ENCODE data around the gene OVAAL. TPM values are rescaled to one million over a fixed set of nuclear protein-coding genes. Genes with fewer than 3 reads are reported as not detected.

OVAAL gene
- total and polyA plus RNA-seq, 2 of the 8 experiments (the other 6 are each of a cell fraction or from before 2014, with no cell fraction given) = not detected

DNA sequence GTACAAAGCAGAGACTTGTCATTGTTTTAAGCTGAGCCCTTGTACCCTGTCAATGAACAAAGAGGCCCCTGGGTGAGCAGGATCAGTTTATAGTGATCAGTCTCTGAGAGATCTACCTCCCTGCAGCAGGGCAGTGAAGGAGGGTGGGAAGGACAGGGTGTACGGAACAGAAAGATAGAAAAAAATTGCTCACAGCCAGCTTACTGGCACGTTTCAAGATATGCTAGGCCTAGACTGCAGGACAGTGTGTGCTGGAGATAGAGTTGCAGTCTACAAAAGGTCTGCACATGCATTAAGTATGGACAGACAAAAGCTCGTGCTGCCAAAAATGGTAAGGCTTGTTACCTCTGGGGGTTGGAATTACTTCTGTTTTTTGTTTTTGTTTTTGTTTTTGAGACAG is 34.6 kb downstream of the OVAAL start:
- no peak overlapping the region for H3K4me3 ChIP-seq (ENCODE audit: extremely low read depth in 1 of 4, insufficient read depth in 2 of 4, low read depth in 3 of 4, low read length in 4 of 4)
- WGBS, 2 experiments (ENCODE audit: extremely low coverage in 1 of 2, insufficient coverage in 1 of 2, insufficient read length in 1 of 2, insufficient replicate concordance in 2 of 2, low coverage in 1 of 2, low lambda C conversion rate in 2 of 2, missing lambda C conversion rate in 1 of 2) = 76% methylated on average over 3 of the region's 3 CpGs; no CpG with 5 or more reads in 1 of the 2 experiments
- no peaks in the 10 kb centered on the region for H3K27me3 ChIP-seq (replicated peaks in 1 of 4; ENCODE audit: control insufficient read depth in 3 of 4, extremely low read depth in 1 of 4, insufficient read depth in 3 of 4, low read length in 3 of 4)
- no peaks in the 10 kb centered on the region for H4K20me1 ChIP-seq (replicated peaks in 1 of 2; ENCODE audit: control insufficient read depth in 1 of 2, insufficient read depth in 2 of 2, low read length in 2 of 2)
- H3K56ac ChIP-seq (replicated peaks; ENCODE audit: insufficient read length, low read depth, low read length) = no peak overlapping the region
- no peak overlapping the region for H3K4ac ChIP-seq (replicated peaks; ENCODE audit: insufficient read length, low read depth, low read length)
- no peak overlapping the region for H2BK120ac ChIP-seq (replicated peaks; ENCODE audit: low read depth, low read length)
- H3K9ac ChIP-seq (replicated peaks in 1 of 4; ENCODE audit: extremely low read depth in 1 of 4, low read depth in 3 of 4, low read length in 3 of 4) = no peak overlapping the region
- no peak for FAIRE-seq
- POLR2A ChIA-PET (ENCODE audit: partially characterized antibody) = no interaction called here
- H3K79me1 ChIP-seq (ENCODE audit: low read depth, low read length) = no peaks in the 10 kb centered on the region
- no peaks in the 10 kb centered on the region for H3K23me2 ChIP-seq (ENCODE audit: low read depth, low read length)
- H2AK5ac ChIP-seq (ENCODE audit: low read depth, low read length) = no peak overlapping the region
- no peak overlapping the region for H2BK20ac ChIP-seq (ENCODE audit: low read length)
- H3K79me2 ChIP-seq (ENCODE audit: control insufficient read depth in 1 of 2, insufficient read depth in 2 of 2, low read length in 2 of 2) = no peaks in the 10 kb centered on the region
- no peaks in the 10 kb centered on the region for H3K4me1 ChIP-seq (replicated peaks in 1 of 4; ENCODE audit: control insufficient read depth in 3 of 4, insufficient read depth in 4 of 4, low read length in 3 of 4)
- no peak overlapping the region for H3K4me2 ChIP-seq (ENCODE audit: insufficient read depth in 1 of 2, low read depth in 2 of 2, low read length in 2 of 2)
- DNase-seq (ENCODE audit: low read depth in 1 of 2, low spot score in 2 of 2) = no peak
- H3K9me3 ChIP-seq (ENCODE audit: insufficient read depth in 2 of 2, low read depth in 1 of 2, low read length in 1 of 2) = no peaks in the 10 kb centered on the region
- H2BK15ac ChIP-seq (ENCODE audit: low read length) = no peak overlapping the region
- no peak overlapping the region for H3K14ac ChIP-seq (ENCODE audit: insufficient read length)
- H3K18ac ChIP-seq (ENCODE audit: extremely low read depth, low read length) = no peak overlapping the region
- H4K8ac ChIP-seq (ENCODE audit: extremely low read depth, insufficient read depth, low read length) = no peak overlapping the region
- no peak overlapping the region for H3K23ac ChIP-seq (ENCODE audit: insufficient read length)
- H3K27ac ChIP-seq (ENCODE audit: low read depth, low read length) = no peak overlapping the region
- peak overlapping the region; percentile 52; the same call in 1 of the 2 replicates for H2AFZ ChIP-seq (ENCODE audit: low read length)
- no peak overlapping the region for H2BK12ac ChIP-seq (ENCODE audit: low read depth, low read length)
- H3K36me3 ChIP-seq (ENCODE audit: control insufficient read depth in 2 of 4, insufficient read depth in 4 of 4, low read length in 3 of 4) = no peaks in the 10 kb centered on the region
- CTCF ChIA-PET (ENCODE audit: partially characterized antibody) = interaction anchor here (1.4 to 1.5 kb wide), 2 partner anchors 31 to 78 kb away, joined by 4 to 5 read pairs; no protein-coding TSS in a partner anchor
- H2BK5ac ChIP-seq (ENCODE audit: low read depth, low read length) = no peak overlapping the region
- no peak overlapping the region for H4K91ac ChIP-seq (replicated peaks; ENCODE audit: insufficient read length, low read length)
- H4K5ac ChIP-seq (ENCODE audit: insufficient read length, low read depth, low read length) = no peak overlapping the region
- no peak for TF ChIP-seq BRCA1 (IDR thresholded peaks at IDR 0.05; ENCODE audit: low read depth, low read length)
- TF ChIP-seq RBBP5 (IDR thresholded peaks at IDR 0.05; ENCODE audit: borderline replicate concordance, low read depth, low read length) = no peak
- no peak for TF ChIP-seq SUZ12 (IDR thresholded peaks at IDR 0.05; ENCODE audit: low read length)
- no peak for TF ChIP-seq TAF7 (optimal IDR thresholded peaks at IDR 0.05; ENCODE audit: borderline replicate concordance, low read depth, low read length)
- TF ChIP-seq CHD2 (IDR thresholded peaks at IDR 0.05; ENCODE audit: low read length) = no peak
- TF ChIP-seq HDAC2 (IDR thresholded peaks at IDR 0.05; ENCODE audit: borderline replicate concordance in 1 of 2, low read depth in 2 of 2, low read length in 2 of 2) = no peak
- TF ChIP-seq CEBPB (IDR thresholded peaks at IDR 0.05; ENCODE audit: low read depth, low read length) = no peak
- TF ChIP-seq, protein P1, sequence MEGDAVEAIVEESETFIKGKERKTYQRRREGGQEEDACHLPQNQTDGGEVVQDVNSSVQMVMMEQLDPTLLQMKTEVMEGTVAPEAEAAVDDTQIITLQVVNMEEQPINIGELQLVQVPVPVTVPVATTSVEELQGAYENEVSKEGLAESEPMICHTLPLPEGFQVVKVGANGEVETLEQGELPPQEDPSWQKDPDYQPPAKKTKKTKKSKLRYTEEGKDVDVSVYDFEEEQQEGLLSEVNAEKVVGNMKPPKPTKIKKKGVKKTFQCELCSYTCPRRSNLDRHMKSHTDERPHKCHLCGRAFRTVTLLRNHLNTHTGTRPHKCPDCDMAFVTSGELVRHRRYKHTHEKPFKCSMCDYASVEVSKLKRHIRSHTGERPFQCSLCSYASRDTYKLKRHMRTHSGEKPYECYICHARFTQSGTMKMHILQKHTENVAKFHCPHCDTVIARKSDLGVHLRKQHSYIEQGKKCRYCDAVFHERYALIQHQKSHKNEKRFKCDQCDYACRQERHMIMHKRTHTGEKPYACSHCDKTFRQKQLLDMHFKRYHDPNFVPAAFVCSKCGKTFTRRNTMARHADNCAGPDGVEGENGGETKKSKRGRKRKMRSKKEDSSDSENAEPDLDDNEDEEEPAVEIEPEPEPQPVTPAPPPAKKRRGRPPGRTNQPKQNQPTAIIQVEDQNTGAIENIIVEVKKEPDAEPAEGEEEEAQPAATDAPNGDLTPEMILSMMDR (IDR thresholded peaks at IDR 0.05; ENCODE audit: control extremely low read depth in 1 of 3, insufficient read depth in 1 of 3, low read depth in 1 of 3, low read length in 3 of 3) = no peak
- TF ChIP-seq GTF2F1 (IDR thresholded peaks at IDR 0.05; ENCODE audit: borderline replicate concordance, low read depth, low read length) = no peak
- TF ChIP-seq TEAD4 (IDR thresholded peaks at IDR 0.05; ENCODE audit: low read depth, low read length) = no peak
- no peak for TF ChIP-seq KDM1A (IDR thresholded peaks at IDR 0.05; ENCODE audit: borderline replicate concordance, low read length)
- TF ChIP-seq SP4 (IDR thresholded peaks at IDR 0.05; ENCODE audit: low read length) = no peak
